Measurements from ENCODE around the gene HDAC4. TPM values are rescaled to one million over a fixed set of nuclear protein-coding genes. Genes with fewer than 3 reads are reported as not detected.

The HDAC4 gene
- total RNA-seq, 1 experiment from 2014 or later: 47.6 TPM

DNA sequence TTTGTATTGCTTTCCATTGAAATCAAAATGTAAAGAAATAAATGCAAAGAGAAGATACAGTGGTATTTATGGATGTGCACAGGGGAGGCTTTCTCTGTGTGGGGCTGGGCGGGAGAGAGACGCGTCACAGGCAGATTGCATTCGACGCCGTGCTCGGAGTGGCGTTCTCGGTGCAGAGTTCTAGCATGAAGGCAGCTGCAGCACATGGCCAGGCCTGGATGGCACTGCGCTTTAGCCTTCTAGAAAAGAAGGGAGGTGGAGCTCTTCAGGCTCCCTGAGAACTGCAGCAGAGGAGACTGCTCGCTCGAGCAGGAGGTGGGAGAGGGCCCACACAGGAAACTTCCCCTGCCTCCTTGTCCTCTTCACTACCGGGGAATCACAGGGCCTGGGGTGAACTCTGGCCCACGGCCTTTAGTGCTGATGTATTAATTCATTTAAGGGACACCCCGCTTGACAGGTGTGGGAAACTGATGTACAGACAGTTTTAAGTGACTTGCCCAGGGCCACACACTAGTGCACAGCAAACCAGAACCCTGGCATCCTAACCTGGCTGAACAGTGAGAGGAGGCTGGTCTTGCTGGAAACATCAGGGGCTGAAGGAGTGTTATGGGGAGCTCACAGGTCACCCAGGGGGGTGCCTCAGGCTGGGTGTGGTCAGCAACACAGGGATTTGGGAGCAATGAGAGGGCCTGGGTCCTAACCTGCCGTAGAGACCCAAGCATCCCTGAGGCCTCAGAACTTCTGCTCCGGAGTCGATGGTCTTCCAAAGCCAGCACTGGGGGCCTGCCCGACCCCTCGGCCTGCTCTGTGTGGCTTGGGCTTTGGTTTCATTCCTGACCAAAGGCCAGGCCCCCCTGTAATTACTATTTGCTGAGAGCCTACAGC is 199.9 kb downstream of the HDAC4 start:
- H3K4me3 ChIP-seq (replicated peaks in 1 of 2; ENCODE audit: low read depth in 1 of 2, low read length in 2 of 2): no peak overlapping the region
- H2AFZ ChIP-seq (ENCODE audit: low read depth, low read length, poor library complexity, severe bottlenecking): no peak overlapping the region
- ATAC-seq (no peak), DNase-seq (ENCODE audit: low read depth, low spot score) (no peak)
- H3K79me2 ChIP-seq (ENCODE audit: insufficient read depth, low read length): no peaks in the 10 kb centered on the region; the same call in 1 of the 2 replicates
- TF ChIP-seq CBX3 (IDR thresholded peaks at IDR 0.05; ENCODE audit: low read depth): no peak
- no peak for TF ChIP-seq SRF (IDR thresholded peaks at IDR 0.05; ENCODE audit: low read depth)
- TF ChIP-seq EGR1 (IDR thresholded peaks at IDR 0.05; ENCODE audit: low read depth): no peak
- no peak for TF ChIP-seq FOSL1 (IDR thresholded peaks at IDR 0.05; ENCODE audit: low read depth)
- no peak for TF ChIP-seq ELF1 (IDR thresholded peaks at IDR 0.05; ENCODE audit: borderline replicate concordance, low read depth)
- no peak for TF ChIP-seq ZBTB33 (IDR thresholded peaks at IDR 0.05; ENCODE audit: extremely low read depth, insufficient replicate concordance, low read length)
- TF ChIP-seq TCF7L2 (IDR thresholded peaks at IDR 0.05; ENCODE audit: borderline replicate concordance, extremely low read depth, insufficient read depth, insufficient read length): no peak
- no peak for TF ChIP-seq EZH2phosphoT487 (IDR thresholded peaks at IDR 0.05; ENCODE audit: borderline replicate concordance)
- no peak for TF ChIP-seq SP1 (IDR thresholded peaks at IDR 0.05; ENCODE audit: low read depth)
- TF ChIP-seq RAD21 (IDR thresholded peaks at IDR 0.05; ENCODE audit: low read depth): no peak
- TF ChIP-seq, protein P1, sequence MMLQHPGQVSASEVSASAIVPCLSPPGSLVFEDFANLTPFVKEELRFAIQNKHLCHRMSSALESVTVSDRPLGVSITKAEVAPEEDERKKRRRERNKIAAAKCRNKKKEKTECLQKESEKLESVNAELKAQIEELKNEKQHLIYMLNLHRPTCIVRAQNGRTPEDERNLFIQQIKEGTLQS (IDR thresholded peaks at IDR 0.05): no peak
- no peak for TF ChIP-seq EZH2 (IDR thresholded peaks at IDR 0.05)
- TF ChIP-seq SIN3A (IDR thresholded peaks at IDR 0.05; ENCODE audit: low read depth): no peak
- TF ChIP-seq CTCF (IDR thresholded peaks at IDR 0.05 in 2 of 3, conservative IDR thresholded peaks at IDR 0.05 in 1 of 3; ENCODE audit: borderline replicate concordance in 1 of 3, insufficient read depth in 1 of 3, low read depth in 2 of 3, low read length in 2 of 3): no peak
- TF ChIP-seq YY1 (IDR thresholded peaks at IDR 0.05; ENCODE audit: extremely low read depth, insufficient replicate concordance, low read depth, low read length): no peak
- no peak for TF ChIP-seq POLR2AphosphoS5 (IDR thresholded peaks at IDR 0.05; ENCODE audit: low read depth, low read length)
- no peak for TF ChIP-seq POLR2A (IDR thresholded peaks at IDR 0.05; ENCODE audit: borderline replicate concordance, extremely low read depth, insufficient read depth, insufficient read length)
- no peak overlapping the region for H3K9ac ChIP-seq (ENCODE audit: low read length)
- H3K27me3 ChIP-seq (ENCODE audit: insufficient read depth, low read length): no peaks in the 10 kb centered on the region
- 0 out of 4 replicates have a peak, but pooled peaks cover 0 to 8% of the 10 kb centered on the region in 2 experiments for H3K36me3 ChIP-seq (ENCODE audit: control insufficient read depth in 1 of 2, insufficient read depth in 2 of 2, low read length in 2 of 2)
- BruUV-seq (replicated peaks): no TSS peak
- ChIA-PET POLR2A (no interaction called here), RAD21 (ENCODE audit: low non-redundant PET in 1 of 2, low total read pairs in 2 of 2, uncharacterized antibody in 2 of 2, unreplicated experiment in 2 of 2) (interaction anchor here in 1 of 2 experiments (0.6 kb wide), 1 partner anchor 504 kb away, joined by 5 read pairs; no protein-coding TSS in a partner anchor), CTCF (no interaction called here)
- no peak overlapping the region for H3K27ac ChIP-seq (ENCODE audit: low read depth, low read length)
- H3K9me3 ChIP-seq (ENCODE audit: control insufficient read depth in 1 of 2, insufficient read depth in 1 of 2, low read depth in 1 of 2, low read length in 2 of 2): no peaks in the 10 kb centered on the region
- H4K20me1 ChIP-seq (ENCODE audit: insufficient read depth): no peaks in the 10 kb centered on the region
- peaks cover 0 to 11% of the 10 kb centered on the region in 2 experiments; a peak in 1 of 4 replicates for H3K4me1 ChIP-seq (ENCODE audit: control insufficient read depth in 1 of 2, insufficient read depth in 2 of 2, low read length in 2 of 2)
- H3K4me2 ChIP-seq (ENCODE audit: low read length): no peak overlapping the region
- intact Hi-C loops (cut with micrococcal nuclease): no loop called here
- no peaks in the 10 kb centered on the region for H3K9me2 ChIP-seq (ENCODE audit: insufficient read depth)
